HG03139 (cell line): ENCODE data around the gene PRRX1.

Experiments
- ATAC-seq: cut with Tn5 transposase; IDR thresholded peaks from one replicate; pipeline ENCODE4 v1.9.1; 2021; ENCODE audit not compliant: unreplicated experiment

PRRX1 gene

DNA sequence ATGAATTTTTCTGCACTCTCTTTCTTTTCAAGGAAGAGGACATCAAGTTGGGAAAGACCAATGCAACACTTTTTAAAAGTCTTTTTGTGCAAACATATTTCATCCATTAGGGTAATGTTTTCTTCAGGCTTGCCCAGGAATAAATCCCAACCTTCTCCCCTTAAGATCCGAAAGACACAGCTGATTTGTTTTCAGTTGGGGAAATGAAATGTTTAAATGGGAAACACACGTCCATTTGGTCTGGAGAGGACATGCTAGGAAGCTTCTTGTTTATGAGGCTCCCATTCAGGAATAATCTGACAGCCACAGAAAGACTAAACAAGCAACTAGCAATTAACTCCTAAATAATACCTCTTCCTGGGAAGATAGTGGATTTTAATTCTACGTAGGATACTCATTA is 91.9 kb downstream of the PRRX1 start:
- ATAC-seq, result no peak

DNA sequence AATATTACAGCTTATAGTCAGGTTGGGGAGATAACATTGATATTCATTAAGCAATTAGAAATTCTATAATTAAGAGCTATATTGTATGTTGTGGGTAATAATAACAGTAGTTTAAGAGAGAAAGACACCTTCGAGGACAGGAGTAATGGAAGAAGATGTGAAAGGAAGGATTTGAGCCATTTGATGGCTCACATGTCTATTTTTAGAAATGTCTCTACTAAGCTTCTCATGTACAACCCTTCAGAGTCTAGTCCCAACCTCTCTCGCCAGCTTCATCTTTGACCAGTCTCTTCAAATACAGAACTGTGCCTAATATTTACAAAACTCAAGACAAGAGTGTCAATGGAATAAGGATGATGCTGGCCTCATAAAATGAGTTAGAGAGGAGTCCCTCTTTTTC is 95.1 kb downstream of the PRRX1 start:
- ATAC-seq, result no peak

DNA sequence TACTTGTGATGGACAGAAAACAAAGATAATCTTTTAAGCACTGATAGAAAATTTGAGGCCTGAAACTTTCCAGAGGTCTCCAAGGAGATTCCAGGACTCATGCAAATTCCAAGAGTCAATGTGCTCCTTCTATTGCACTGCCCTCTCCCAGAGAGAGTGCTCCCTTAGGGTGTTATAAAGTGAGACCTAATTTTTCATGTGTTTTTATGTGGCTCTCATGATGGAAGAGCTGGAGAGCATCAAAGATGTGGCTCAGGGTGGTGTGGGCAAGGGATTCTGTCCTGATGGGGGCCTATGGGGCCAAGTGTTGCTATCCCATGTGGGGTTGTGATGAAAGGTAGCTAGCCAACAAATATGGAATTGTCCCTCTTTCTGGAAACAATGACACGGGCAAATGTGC is 101.3 kb downstream of the PRRX1 start:
- no peak for ATAC-seq

DNA sequence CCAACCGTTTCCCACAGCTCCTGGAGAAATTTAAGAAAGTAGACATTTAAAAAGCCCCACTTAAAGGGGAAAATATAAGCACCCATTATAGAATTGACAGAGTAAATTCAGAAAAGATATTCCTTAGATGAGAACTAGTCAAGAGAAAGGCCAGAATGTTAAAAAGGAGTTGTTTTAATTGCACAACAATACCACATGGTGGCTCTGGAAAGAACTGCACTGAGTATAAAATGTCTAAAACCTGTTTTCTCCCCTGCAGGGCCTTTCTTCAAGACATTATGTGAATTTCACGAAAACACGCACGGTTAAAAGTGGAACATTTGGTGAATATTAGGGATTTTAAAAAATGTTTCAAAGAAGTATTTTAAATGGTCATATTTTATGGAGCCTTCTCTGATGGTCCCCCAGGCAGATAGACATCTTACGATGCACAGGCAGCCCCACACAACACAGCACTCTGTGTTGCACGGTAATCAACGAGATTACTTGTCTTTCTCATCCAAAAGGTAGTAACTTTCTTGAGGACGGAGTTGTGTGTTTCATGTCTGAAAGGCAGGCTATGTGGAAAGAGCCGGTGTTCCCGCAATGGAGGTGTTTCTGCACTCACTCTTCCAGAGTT is 101.9 kb downstream of the PRRX1 start:
- ATAC-seq, result no peak

DNA sequence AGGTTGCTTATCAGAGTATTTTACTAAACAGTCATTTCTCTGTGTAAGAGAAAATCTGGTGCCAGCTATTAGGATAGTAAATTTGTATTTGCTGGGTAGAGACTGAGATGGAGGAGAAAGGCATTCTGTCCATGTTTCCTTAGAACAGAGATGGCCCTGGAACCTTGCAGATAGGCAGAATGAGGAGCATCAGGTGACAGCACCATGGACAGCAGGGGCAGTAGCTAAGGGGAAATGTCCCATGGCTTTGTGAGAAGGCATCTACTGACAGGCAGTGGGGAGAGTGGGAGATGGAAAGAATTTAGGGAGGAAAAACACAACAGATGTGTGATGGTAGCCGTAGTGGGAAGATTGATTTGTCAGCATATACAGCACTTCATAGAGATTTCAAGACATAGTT is 105.0 kb downstream of the PRRX1 start:
- no peak for ATAC-seq

DNA sequence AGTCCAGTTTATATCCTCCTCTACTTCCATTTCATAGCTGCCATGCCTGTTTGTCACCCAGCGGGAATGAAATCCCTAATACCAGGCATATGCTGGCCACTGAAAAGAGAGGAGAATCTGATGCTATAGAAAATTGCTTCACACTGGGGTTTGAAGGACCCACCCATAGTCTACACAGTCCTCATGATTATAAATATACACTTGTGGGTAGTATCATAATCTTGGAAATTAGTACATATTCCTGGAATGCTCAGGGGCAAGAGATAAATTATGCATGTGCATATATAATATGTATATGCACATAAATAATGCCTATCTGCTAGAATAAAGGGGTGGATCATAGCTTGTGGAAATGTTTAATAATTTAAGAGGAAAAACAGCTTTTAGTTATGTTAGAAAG is 105.8 kb downstream of the PRRX1 start:
- ATAC-seq, result no peak

- no peak for ATAC-seq
These were observed 106.3 kb downstream of the PRRX1 start for GRCh38 chr1:170770254-170770653.

- ATAC-seq, result no peak
These were observed 112.3 kb downstream of the PRRX1 start for GRCh38 chr1:170776252-170776651.

- no peak for ATAC-seq
These were observed 112.8 kb downstream of the PRRX1 start for GRCh38 chr1:170776777-170777176.
